GM19035 (cell line): ENCODE data around the gene OVOL2.

Experiments
- ATAC-seq: cut with Tn5 transposase; IDR thresholded peaks from one replicate; pipeline ENCODE4 v1.9.1; 2021; ENCODE audit not compliant: unreplicated experiment

OVOL2 gene

GRCh38 chr20:17990278-17990972, 67.3 kb downstream of the OVOL2 start:
- no peak for ATAC-seq

GRCh38 chr20:17987988-17988387, 69.7 kb downstream of the OVOL2 start:
- no peak for ATAC-seq

- ATAC-seq: no peak
Observed at GRCh38 chr20:17985388-17986018, 72.2 kb downstream of the OVOL2 start.

GRCh38 chr20:17976305-17976704, 81.4 kb downstream of the OVOL2 start:
- ATAC-seq: no peak
